IPS-15b (cell line): ENCODE measurements around the gene ADCY7.

Experiments
- H3K27me3 ChIP-seq: one replicate; pipeline ENCODE4 v1.6.1; 2013; ENCODE audit warnings: low read length; ENCODE audit not compliant: control insufficient read depth, insufficient read depth
- H3K36me3 ChIP-seq: one replicate; pipeline ENCODE4 v1.6.1; 2013; ENCODE audit warnings: low read length; ENCODE audit not compliant: control insufficient read depth, insufficient read depth
- H3K4me1 ChIP-seq: one replicate; pipeline ENCODE4 v1.6.1; 2013; ENCODE audit warnings: mild to moderate bottlenecking, low read length; ENCODE audit not compliant: control insufficient read depth, insufficient read depth
- H3K4me3 ChIP-seq: one replicate; pipeline ENCODE4 v1.5.1; 2013; ENCODE audit warnings: low read depth, low read length
- H3K9ac ChIP-seq: one replicate; pipeline ENCODE4 v1.6.1; 2013; ENCODE audit warnings: low read depth, mild to moderate bottlenecking, low read length
- H3K9me3 ChIP-seq: one replicate; pipeline ENCODE4 v1.6.1; 2013; ENCODE audit warnings: mild to moderate bottlenecking, low read length; ENCODE audit not compliant: control insufficient read depth, insufficient read depth

The ADCY7 gene

DNA sequence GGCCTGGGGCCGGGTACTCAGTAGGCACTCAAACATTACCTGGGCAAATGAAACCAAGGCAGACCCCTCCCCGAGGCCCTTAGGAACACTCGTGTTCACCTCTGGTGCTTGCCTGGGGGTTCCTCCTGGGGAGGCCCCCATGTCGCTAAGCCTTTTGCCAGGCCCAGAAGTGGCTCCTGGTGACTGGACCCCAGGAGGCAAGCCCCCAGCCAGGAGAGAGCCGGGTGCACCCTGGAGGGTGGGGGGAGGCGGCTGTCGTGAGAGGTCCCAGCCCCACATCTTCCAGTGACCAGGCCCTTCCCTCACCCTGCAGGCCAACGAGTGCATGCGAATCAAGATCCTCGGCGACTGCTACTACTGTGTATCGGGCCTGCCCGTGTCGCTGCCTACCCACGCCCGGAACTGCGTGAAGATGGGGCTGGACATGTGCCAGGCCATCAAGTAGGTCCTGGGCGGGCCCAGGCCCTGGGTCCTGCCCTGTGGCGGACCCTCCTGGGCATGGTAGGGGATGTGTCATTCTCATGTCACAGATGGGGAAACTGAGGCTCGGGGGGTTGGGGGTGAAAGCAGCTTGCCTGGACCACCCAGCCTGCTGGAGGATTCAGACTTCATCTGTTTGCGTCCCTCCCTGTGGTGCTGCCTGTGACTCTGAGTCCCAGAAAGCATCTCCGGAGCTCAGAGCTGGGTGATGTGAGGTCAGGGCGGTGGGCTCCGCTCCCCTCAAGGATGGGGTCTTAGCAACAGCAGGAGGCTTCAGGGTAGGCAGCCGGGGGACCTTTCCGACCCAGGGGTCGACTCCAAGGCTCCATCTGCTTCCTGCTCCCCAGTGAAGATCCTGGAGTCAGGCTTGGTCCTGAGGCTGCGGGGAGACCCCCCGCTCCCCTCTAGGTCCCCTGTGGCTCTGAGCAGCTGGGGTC is 32.5 kb downstream of the ADCY7 start:
- H3K36me3 ChIP-seq: no peaks in the 10 kb centered on the region
- H3K4me3 ChIP-seq: no peak overlapping the region
- no peaks in the 10 kb centered on the region for H3K27me3 ChIP-seq
- H3K9ac ChIP-seq: no peak overlapping the region
- H3K9me3 ChIP-seq: no peaks in the 10 kb centered on the region
- no peaks in the 10 kb centered on the region for H3K4me1 ChIP-seq

GRCh38 chr16:50299508-50300105 is 33.3 kb downstream of the ADCY7 start:
- H3K27me3 ChIP-seq: no peaks in the 10 kb centered on the region
- no peak overlapping the region for H3K9ac ChIP-seq
- no peaks in the 10 kb centered on the region for H3K36me3 ChIP-seq
- H3K9me3 ChIP-seq: no peaks in the 10 kb centered on the region
- no peak overlapping the region for H3K4me3 ChIP-seq
- no peaks in the 10 kb centered on the region for H3K4me1 ChIP-seq

- Histone ChIP-seq H3K4me1 (no peaks in the 10 kb centered on the region), H3K9ac (no peak overlapping the region), H3K36me3 (no peaks in the 10 kb centered on the region), H3K4me3 (no peak overlapping the region), H3K27me3 (no peaks in the 10 kb centered on the region), H3K9me3 (no peaks in the 10 kb centered on the region)
These were observed 34.7 kb downstream of the ADCY7 start for GRCh38 chr16:50300942-50301625.

GRCh38 chr16:50301626-50302471 is 35.5 kb downstream of the ADCY7 start:
- Histone ChIP-seq H3K36me3 (no peaks in the 10 kb centered on the region), H3K4me3 (no peak overlapping the region), H3K9me3 (no peaks in the 10 kb centered on the region), H3K9ac (no peak overlapping the region), H3K4me1 (no peaks in the 10 kb centered on the region), H3K27me3 (no peaks in the 10 kb centered on the region)

GRCh38 chr16:50302472-50303005 is 36.2 kb downstream of the ADCY7 start:
- no peaks in the 10 kb centered on the region for H3K36me3 ChIP-seq
- H3K9me3 ChIP-seq: no peaks in the 10 kb centered on the region
- no peaks in the 10 kb centered on the region for H3K27me3 ChIP-seq
- no peaks in the 10 kb centered on the region for H3K4me1 ChIP-seq
- H3K4me3 ChIP-seq: no peak overlapping the region
- no peak overlapping the region for H3K9ac ChIP-seq

DNA sequence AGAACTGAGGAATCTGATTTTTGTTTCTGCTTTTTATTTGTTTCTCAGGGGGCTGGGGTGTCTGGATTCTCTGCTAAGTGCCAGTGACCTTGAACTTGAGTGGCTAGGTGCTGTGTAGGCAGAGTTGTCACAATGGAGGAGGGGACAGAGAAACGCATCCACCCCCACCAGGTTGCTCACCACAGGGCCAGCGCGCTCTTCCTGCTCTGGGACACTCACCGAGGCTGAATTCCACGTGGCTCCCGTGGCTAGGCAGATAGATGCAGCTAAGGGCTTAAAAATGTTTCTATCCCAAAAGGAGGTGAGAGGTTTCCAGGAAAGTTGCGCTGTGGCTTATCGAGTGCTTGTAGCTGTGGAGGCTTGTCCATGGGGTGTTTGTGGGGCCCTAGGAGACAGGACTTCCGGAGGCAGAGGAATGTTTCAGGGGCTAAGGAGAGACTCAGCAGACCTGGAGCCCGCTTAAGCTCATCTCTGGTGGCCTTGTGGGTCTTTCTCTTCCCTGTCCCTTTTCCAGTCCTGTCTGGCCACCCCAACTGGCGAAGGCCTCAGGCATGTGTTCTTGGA is 36.8 kb downstream of the ADCY7 start:
- H3K9me3 ChIP-seq: no peaks in the 10 kb centered on the region
- no peak overlapping the region for H3K4me3 ChIP-seq
- H3K9ac ChIP-seq: no peak overlapping the region
- H3K4me1 ChIP-seq: no peaks in the 10 kb centered on the region
- no peaks in the 10 kb centered on the region for H3K36me3 ChIP-seq
- no peaks in the 10 kb centered on the region for H3K27me3 ChIP-seq

DNA sequence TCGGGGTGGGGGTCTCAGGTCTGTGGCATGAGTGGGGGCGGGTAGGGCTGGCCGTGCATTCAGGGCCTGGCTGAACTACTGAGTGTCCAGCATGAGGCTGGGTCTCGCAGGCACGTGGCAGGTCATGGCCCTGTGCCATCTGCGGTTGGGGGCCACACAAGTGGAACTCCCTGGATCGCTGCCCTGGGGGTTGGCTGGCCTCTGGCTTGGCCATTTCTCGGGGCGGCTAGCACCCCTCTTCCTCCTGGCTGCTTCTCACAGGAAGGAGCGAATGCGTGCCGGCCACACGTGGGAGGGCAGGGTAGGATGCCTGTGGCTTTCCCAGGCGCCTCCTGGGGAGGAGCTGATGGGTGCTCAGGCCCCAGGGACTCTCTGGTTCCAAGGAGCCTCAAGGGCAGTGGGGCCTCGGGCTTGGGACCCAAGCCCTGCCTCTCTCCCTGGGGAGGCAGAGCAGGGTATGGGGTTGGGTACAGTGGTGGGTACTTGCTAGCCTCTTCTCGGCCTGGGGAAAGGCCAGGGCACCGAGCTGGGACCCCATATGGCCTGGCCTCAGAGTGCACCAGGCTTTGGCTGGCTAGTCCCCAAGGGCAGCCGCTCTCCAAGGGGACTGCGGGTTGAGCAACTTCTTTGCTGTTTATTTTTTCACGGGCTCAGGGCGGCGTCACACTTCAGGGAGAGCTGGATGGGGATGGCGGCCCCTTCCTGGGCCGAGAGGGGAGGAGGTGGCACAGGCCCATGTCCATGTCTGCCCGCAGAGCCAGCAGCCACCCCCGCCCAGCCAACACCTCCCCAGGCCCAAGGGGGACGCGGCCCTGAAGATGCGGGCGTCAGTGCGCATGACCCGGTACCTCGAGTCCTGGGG is 37.5 kb downstream of the ADCY7 start:
- no peak overlapping the region for H3K9ac ChIP-seq
- no peaks in the 10 kb centered on the region for H3K9me3 ChIP-seq
- no peaks in the 10 kb centered on the region for H3K4me1 ChIP-seq
- H3K36me3 ChIP-seq: peaks cover 2% of the 10 kb centered on the region
- no peaks in the 10 kb centered on the region for H3K27me3 ChIP-seq
- no peak overlapping the region for H3K4me3 ChIP-seq

GRCh38 chr16:50304467-50305440 is 38.4 kb downstream of the ADCY7 start:
- H3K4me3 ChIP-seq: no peak overlapping the region
- H3K9ac ChIP-seq: no peak overlapping the region
- H3K9me3 ChIP-seq: no peaks in the 10 kb centered on the region
- H3K27me3 ChIP-seq: no peaks in the 10 kb centered on the region
- H3K4me1 ChIP-seq: no peaks in the 10 kb centered on the region
- H3K36me3 ChIP-seq: peaks cover 2% of the 10 kb centered on the region

DNA sequence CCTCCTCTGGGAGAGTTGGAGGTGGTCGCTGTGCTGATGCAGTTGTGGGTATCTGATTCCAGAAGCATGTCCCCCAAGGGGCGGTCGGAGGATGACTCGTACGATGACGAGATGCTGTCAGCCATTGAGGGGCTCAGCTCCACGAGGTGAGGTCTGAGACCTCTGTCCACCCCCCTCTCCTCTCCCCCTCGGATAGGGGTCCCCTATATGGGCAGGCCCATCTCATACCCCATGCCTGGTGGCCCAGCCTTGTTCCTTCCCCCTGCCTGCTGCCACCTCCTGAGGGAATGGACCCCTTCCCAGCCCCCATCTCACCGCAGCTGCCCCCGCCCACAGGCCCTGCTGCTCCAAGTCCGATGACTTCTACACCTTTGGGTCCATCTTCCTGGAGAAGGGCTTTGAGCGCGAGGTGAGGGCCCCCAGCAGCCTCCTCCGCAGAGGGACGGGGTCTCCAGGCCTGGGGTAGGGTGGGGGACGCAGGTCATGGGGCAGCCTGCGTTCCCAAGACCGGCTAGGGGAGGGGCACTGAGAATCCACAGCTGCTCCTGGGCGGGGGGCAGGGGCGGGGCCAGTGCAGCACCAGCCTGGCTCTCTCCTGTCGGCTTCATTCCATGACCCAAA is 39.2 kb downstream of the ADCY7 start:
- Histone ChIP-seq H3K27me3 (no peaks in the 10 kb centered on the region), H3K9me3 (no peaks in the 10 kb centered on the region), H3K36me3 (peaks cover 2% of the 10 kb centered on the region), H3K4me3 (no peak overlapping the region), H3K9ac (no peak overlapping the region), H3K4me1 (no peaks in the 10 kb centered on the region)
